ENCODE data around the gene USP32. TPM values are rescaled to one million over a fixed set of nuclear protein-coding genes. Genes with fewer than 3 reads are reported as not detected.

The USP32 gene
- total and polyA plus RNA-seq, 4 donors: 11.6 to 103 (median 42.9) TPM

DNA sequence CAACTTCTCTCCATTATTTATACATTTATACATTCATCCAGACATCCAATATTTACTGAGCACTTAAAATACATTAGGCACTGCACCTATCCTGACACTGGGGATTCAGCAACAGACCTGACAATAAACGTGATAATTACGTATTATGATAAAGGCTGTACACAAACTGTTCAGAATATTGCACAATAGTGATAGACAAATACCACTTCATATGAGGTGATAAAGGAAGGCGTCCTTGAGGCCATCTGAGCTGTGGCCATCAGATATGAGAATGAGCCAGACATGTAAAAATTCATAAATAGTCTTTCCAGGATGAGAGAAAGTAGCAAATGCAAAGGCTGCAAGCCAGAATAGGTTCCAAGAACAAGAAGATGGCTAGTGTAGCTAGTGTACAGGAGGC is 8.6 kb downstream of the USP32 start:
- Histone ChIP-seq H3K27ac (ENCODE audit: low read depth in 1 of 2, low read length in 2 of 2) (no peak overlapping the region), H3K27me3 (ENCODE audit: control insufficient read depth in 4 of 4, insufficient read depth in 4 of 4, low read length in 3 of 4) (no peaks in the 10 kb centered on the region), H3K4me3 (ENCODE audit: low read depth in 1 of 3, low read length in 3 of 3) (no peak overlapping the region), H3K4me1 (ENCODE audit: control insufficient read depth in 4 of 4, insufficient read depth in 4 of 4, low read length in 3 of 4) (peaks cover 0 to 17% (median 1%) of the 10 kb centered on the region in 4 donors), H3K9ac (ENCODE audit: low read depth in 1 of 2, low read length in 2 of 2) (no peak overlapping the region), H3K9me3 (ENCODE audit: control insufficient read depth in 4 of 4, low read length in 3 of 4) (no peaks in the 10 kb centered on the region), H3K36me3 (ENCODE audit: control insufficient read depth in 4 of 4, insufficient read depth in 3 of 4, low read depth in 1 of 4, low read length in 3 of 4) (no peaks in the 10 kb centered on the region)
- TF ChIP-seq EGR1 (IDR thresholded peaks at IDR 0.05; ENCODE audit: low read depth in 2 of 2) (no peak), FOXA1 (IDR thresholded peaks at IDR 0.05) (no peak), HNF4G (IDR thresholded peaks at IDR 0.05) (no peak), NR2F2 (IDR thresholded peaks at IDR 0.05) (no peak), FOXA2 (IDR thresholded peaks at IDR 0.05) (no peak), RAD21 (IDR thresholded peaks at IDR 0.05) (no peak), SP1 (IDR thresholded peaks at IDR 0.05) (no peak), YY1 (IDR thresholded peaks at IDR 0.05) (no peak), ZBTB33 (IDR thresholded peaks at IDR 0.05) (no peak), GABPA (IDR thresholded peaks at IDR 0.05 in 1 of 2, conservative IDR thresholded peaks at IDR 0.05 in 1 of 2) (no peak)
- TF ChIP-seq, protein P1, sequence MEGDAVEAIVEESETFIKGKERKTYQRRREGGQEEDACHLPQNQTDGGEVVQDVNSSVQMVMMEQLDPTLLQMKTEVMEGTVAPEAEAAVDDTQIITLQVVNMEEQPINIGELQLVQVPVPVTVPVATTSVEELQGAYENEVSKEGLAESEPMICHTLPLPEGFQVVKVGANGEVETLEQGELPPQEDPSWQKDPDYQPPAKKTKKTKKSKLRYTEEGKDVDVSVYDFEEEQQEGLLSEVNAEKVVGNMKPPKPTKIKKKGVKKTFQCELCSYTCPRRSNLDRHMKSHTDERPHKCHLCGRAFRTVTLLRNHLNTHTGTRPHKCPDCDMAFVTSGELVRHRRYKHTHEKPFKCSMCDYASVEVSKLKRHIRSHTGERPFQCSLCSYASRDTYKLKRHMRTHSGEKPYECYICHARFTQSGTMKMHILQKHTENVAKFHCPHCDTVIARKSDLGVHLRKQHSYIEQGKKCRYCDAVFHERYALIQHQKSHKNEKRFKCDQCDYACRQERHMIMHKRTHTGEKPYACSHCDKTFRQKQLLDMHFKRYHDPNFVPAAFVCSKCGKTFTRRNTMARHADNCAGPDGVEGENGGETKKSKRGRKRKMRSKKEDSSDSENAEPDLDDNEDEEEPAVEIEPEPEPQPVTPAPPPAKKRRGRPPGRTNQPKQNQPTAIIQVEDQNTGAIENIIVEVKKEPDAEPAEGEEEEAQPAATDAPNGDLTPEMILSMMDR (IDR thresholded peaks at IDR 0.05; ENCODE audit: low read depth, low read length, missing input control): no peak
- DNase-seq (ENCODE audit: low spot score): no peak
- 24% methylated on average over 3 of the region's 3 CpGs for WGBS

DNA sequence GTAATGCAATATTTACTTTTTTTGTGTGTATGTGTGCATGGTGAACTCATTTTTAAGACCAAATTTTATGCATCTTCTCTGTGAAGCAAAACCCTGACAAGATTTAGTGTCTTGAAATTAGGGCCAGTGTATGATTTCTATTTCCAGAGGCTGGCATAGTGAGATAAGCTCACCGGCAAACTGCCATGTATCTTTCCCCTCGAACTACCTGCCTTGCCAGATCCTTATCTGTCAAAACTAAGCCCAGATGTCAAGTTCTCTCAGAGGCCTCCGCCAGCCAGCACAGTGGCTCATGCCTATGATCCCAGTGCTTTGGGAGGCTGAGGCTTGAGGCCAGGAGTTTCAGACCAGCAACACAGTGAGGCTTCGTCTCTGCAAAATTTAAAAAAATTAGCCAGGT is 10.0 kb downstream of the USP32 start:
- H3K4me1 ChIP-seq (ENCODE audit: control insufficient read depth in 4 of 4, insufficient read depth in 4 of 4, low read length in 3 of 4): peaks cover 0 to 16% (median 1%) of the 10 kb centered on the region in 4 donors
- DNase-seq (ENCODE audit: low spot score): no peak
- TF ChIP-seq SP1 (IDR thresholded peaks at IDR 0.05) (no peak), RAD21 (IDR thresholded peaks at IDR 0.05) (no peak), HNF4A (conservative IDR thresholded peaks at IDR 0.05) (no peak), FOXA2 (IDR thresholded peaks at IDR 0.05) (no peak), GABPA (IDR thresholded peaks at IDR 0.05 in 1 of 2, conservative IDR thresholded peaks at IDR 0.05 in 1 of 2) (no peak), NR2F2 (IDR thresholded peaks at IDR 0.05) (no peak), REST (IDR thresholded peaks at IDR 0.05) (no peak), RXRA (IDR thresholded peaks at IDR 0.05) (no peak), ZBTB33 (IDR thresholded peaks at IDR 0.05) (no peak), EGR1 (IDR thresholded peaks at IDR 0.05; ENCODE audit: low read depth in 2 of 2) (no peak), YY1 (IDR thresholded peaks at IDR 0.05) (no peak), JUND (IDR thresholded peaks at IDR 0.05) (no peak), FOXA1 (IDR thresholded peaks at IDR 0.05) (no peak), TAF1 (conservative IDR thresholded peaks at IDR 0.05) (no peak), HNF4G (IDR thresholded peaks at IDR 0.05) (no peak)
- TF ChIP-seq, protein P2, sequence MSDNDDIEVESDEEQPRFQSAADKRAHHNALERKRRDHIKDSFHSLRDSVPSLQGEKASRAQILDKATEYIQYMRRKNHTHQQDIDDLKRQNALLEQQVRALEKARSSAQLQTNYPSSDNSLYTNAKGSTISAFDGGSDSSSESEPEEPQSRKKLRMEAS (IDR thresholded peaks at IDR 0.05): no peak
- TF ChIP-seq, protein P3, sequence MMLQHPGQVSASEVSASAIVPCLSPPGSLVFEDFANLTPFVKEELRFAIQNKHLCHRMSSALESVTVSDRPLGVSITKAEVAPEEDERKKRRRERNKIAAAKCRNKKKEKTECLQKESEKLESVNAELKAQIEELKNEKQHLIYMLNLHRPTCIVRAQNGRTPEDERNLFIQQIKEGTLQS (IDR thresholded peaks at IDR 0.05): no peak
- TF ChIP-seq, protein P1 (IDR thresholded peaks at IDR 0.05; ENCODE audit: low read depth, low read length, missing input control): no peak
- no peak overlapping the region for H3K27ac ChIP-seq (ENCODE audit: low read depth in 1 of 2, low read length in 2 of 2)
- H3K9me3 ChIP-seq (ENCODE audit: control insufficient read depth in 4 of 4, low read length in 3 of 4): no peaks in the 10 kb centered on the region
- no peak overlapping the region for H3K9ac ChIP-seq (ENCODE audit: low read depth in 1 of 2, low read length in 2 of 2)
- no peaks in the 10 kb centered on the region for H3K27me3 ChIP-seq (ENCODE audit: control insufficient read depth in 4 of 4, insufficient read depth in 4 of 4, low read length in 3 of 4)
- H3K36me3 ChIP-seq (ENCODE audit: control insufficient read depth in 4 of 4, insufficient read depth in 3 of 4, low read depth in 1 of 4, low read length in 3 of 4): no peaks in the 10 kb centered on the region
- H3K4me3 ChIP-seq (ENCODE audit: low read depth in 1 of 3, low read length in 3 of 3): no peak overlapping the region
- 82% methylated on average over 4 of the region's 4 CpGs for WGBS
